HEK293 (cell line): Measurements from ENCODE around the gene KRT4.

ENCODE experiments used
- CTCF ChIA-PET: fragments of 350-600 bp; formaldehyde crosslinking; extraction: SDS; loops from one replicate; lab custom pipeline; 2021; ENCODE audit warnings: antibody characterized with exemption; lab: Yijun Ruan, JAX
- POLR2A ChIA-PET: fragments of 300-600 bp; formaldehyde crosslinking; extraction: SDS; loops from one replicate; lab custom pipeline; 2020; ENCODE audit warnings: antibody characterized with exemption, inconsistent platforms; lab: Yijun Ruan, JAX
- H3K27ac ChIP-seq: fragments of 200-500 bp; sonication (Bioruptor generic); 2 replicates; pipeline ENCODE4 v1.5.1; 2014; ENCODE audit warnings: low read depth, low read length, control low read depth, inconsistent platforms; ENCODE audit errors: extremely low read depth
- H3K36me3 ChIP-seq, 2 experiments: fragments of 200-500 bp in 1 of 2; sonication (Bioruptor generic) in 1 of 2; 1 replicate in 1 of 2; 2 replicates in 1 of 2; pipeline ENCODE4 v1.5.1; 2014 to 2017; ENCODE audit warnings: inconsistent platforms in 2 of 2, low read length in 2 of 2; ENCODE audit not compliant: control insufficient read depth in 2 of 2, insufficient read depth in 1 of 2
- H3K4me1 ChIP-seq: fragments of 200-500 bp; sonication (Bioruptor generic); 2 replicates; pipeline ENCODE4 v1.5.1; 2014; ENCODE audit warnings: mild to moderate bottlenecking, low read length, inconsistent platforms; ENCODE audit not compliant: control insufficient read depth, insufficient read depth
- H3K4me3 ChIP-seq: 2 replicates; pipeline ENCODE4 v1.5.1; 2011; ENCODE audit warnings: low read depth, mild to moderate bottlenecking, control low read depth, low read length, moderate library complexity
- H3K9me3 ChIP-seq: fragments of 200-500 bp; sonication (Bioruptor generic); 2 replicates; pipeline ENCODE4 v1.5.1; 2014; ENCODE audit warnings: low read depth, low read length, inconsistent platforms; ENCODE audit not compliant: control insufficient read depth, insufficient read depth
- FEZF1 ChIP-seq: fragments of 450-650 bp; formaldehyde crosslinking; IDR thresholded peaks from 2 replicates; pipeline ENCODE4 v1.5.1; 2016; ENCODE audit warnings: missing biosample characterization, missing genetic modification characterization
- GLI2 ChIP-seq: fragments of 450-650 bp; formaldehyde crosslinking; IDR thresholded peaks from 2 replicates; pipeline ENCODE4; 2017; ENCODE audit warnings: missing biosample characterization, missing genetic modification characterization, low read depth, borderline replicate concordance
- GLI4 ChIP-seq: fragments of 450-650 bp; formaldehyde crosslinking; IDR thresholded peaks from 2 replicates; pipeline ENCODE4 v1.5.1; 2016; ENCODE audit warnings: missing biosample characterization, missing genetic modification characterization
- KLF1 ChIP-seq: fragments of 450-650 bp; formaldehyde crosslinking; IDR thresholded peaks from 2 replicates; pipeline ENCODE4 v1.5.1; 2016; ENCODE audit warnings: missing biosample characterization, missing genetic modification characterization
- KLF10 ChIP-seq: fragments of 450-650 bp; IDR thresholded peaks from 2 replicates; pipeline ENCODE4 v1.5.1; 2018; ENCODE audit warnings: missing biosample characterization, mild to moderate bottlenecking, missing genetic modification characterization
- OSR2 ChIP-seq: fragments of 450-650 bp; formaldehyde crosslinking; IDR thresholded peaks from 2 replicates; pipeline ENCODE4 v1.5.1; 2016; ENCODE audit warnings: missing biosample characterization, missing genetic modification characterization
- OVOL3 ChIP-seq: fragments of 450-650 bp; formaldehyde crosslinking; IDR thresholded peaks from 2 replicates; pipeline ENCODE4 v1.5.1; 2016; ENCODE audit warnings: missing biosample characterization, missing genetic modification characterization
- TSHZ1 ChIP-seq: fragments of 450-650 bp; formaldehyde crosslinking; IDR thresholded peaks from 2 replicates; pipeline ENCODE4 v1.5.1; 2016; ENCODE audit warnings: missing biosample characterization, missing genetic modification characterization, borderline replicate concordance
- YY1 ChIP-seq: fragments of 450-650 bp; formaldehyde crosslinking; IDR thresholded peaks from 2 replicates; pipeline ENCODE4 v1.5.1; 2018; ENCODE audit warnings: missing biosample characterization, missing genetic modification characterization
- ZBTB7A ChIP-seq: fragments of 450-650 bp; formaldehyde crosslinking; IDR thresholded peaks from 2 replicates; pipeline ENCODE4 v1.5.1; 2016; ENCODE audit warnings: low read depth, missing biosample characterization, missing genetic modification characterization
- ZNF114 ChIP-seq: fragments of 450-650 bp; formaldehyde crosslinking; IDR thresholded peaks from 2 replicates; pipeline ENCODE4 v1.5.0; 2017; ENCODE audit warnings: missing biosample characterization, missing genetic modification characterization
- ZNF138 ChIP-seq: fragments of 450-650 bp; formaldehyde crosslinking; IDR thresholded peaks from 2 replicates; pipeline ENCODE4 v1.5.1; 2016; ENCODE audit warnings: missing biosample characterization, missing genetic modification characterization, borderline replicate concordance
- ZNF155 ChIP-seq: fragments of 450-650 bp; formaldehyde crosslinking; IDR thresholded peaks from 2 replicates; pipeline ENCODE4 v1.5.1; 2016; ENCODE audit warnings: missing biosample characterization, missing genetic modification characterization
- ZNF157 ChIP-seq: fragments of 450-650 bp; formaldehyde crosslinking; IDR thresholded peaks from 2 replicates; pipeline ENCODE4 v1.5.1; 2016; ENCODE audit warnings: missing biosample characterization, missing genetic modification characterization
- ZNF184 ChIP-seq: fragments of 450-650 bp; IDR thresholded peaks from 2 replicates; pipeline ENCODE4 v1.5.1; 2018; ENCODE audit warnings: missing biosample characterization, mild to moderate bottlenecking, missing genetic modification characterization
- ZNF302 ChIP-seq: fragments of 450-650 bp; formaldehyde crosslinking; IDR thresholded peaks from 2 replicates; pipeline ENCODE4 v1.5.1; 2016; ENCODE audit warnings: missing biosample characterization, missing genetic modification characterization, low read depth
- ZNF335 ChIP-seq: fragments of 450-650 bp; formaldehyde crosslinking; conservative IDR thresholded peaks from 2 replicates; pipeline ENCODE4 v1.5.1; 2016; ENCODE audit warnings: missing biosample characterization, missing genetic modification characterization
- ZNF391 ChIP-seq: fragments of 450-650 bp; formaldehyde crosslinking; IDR thresholded peaks from 2 replicates; pipeline ENCODE4 v1.5.1; 2016; ENCODE audit warnings: low read depth, missing biosample characterization, missing genetic modification characterization, borderline replicate concordance
- ZNF514 ChIP-seq: fragments of 450-650 bp; formaldehyde crosslinking; IDR thresholded peaks from 2 replicates; pipeline ENCODE4 v1.5.1; 2016; ENCODE audit warnings: missing biosample characterization, missing genetic modification characterization
- ZNF624 ChIP-seq: fragments of 450-650 bp; formaldehyde crosslinking; IDR thresholded peaks from 2 replicates; pipeline ENCODE4 v1.5.1; 2017; ENCODE audit warnings: missing biosample characterization, missing genetic modification characterization
- ZNF645 ChIP-seq: fragments of 450-650 bp; formaldehyde crosslinking; IDR thresholded peaks from 2 replicates; pipeline ENCODE4; 2016; ENCODE audit warnings: missing biosample characterization, missing genetic modification characterization
- ZNF664 ChIP-seq: fragments of 450-650 bp; formaldehyde crosslinking; IDR thresholded peaks from 2 replicates; pipeline ENCODE4 v1.5.1; 2016; ENCODE audit warnings: missing biosample characterization, missing genetic modification characterization
- ZNF704 ChIP-seq: fragments of 450-650 bp; formaldehyde crosslinking; IDR thresholded peaks from 2 replicates; pipeline ENCODE4 v1.5.1; 2016; ENCODE audit warnings: missing biosample characterization, missing genetic modification characterization
- ZNF837 ChIP-seq: fragments of 450-650 bp; formaldehyde crosslinking; IDR thresholded peaks from 2 replicates; pipeline ENCODE4 v1.5.1; 2016; ENCODE audit warnings: missing biosample characterization, missing genetic modification characterization
- TF ChIP-seq, protein P1 (sequence below): fragments of 450-650 bp; formaldehyde crosslinking; optimal IDR thresholded peaks from 2 replicates; pipeline ENCODE3; 2016; ENCODE audit warnings: missing biosample characterization, mild to moderate bottlenecking, missing genetic modification characterization
- TF ChIP-seq, protein P2 (sequence below): fragments of 450-650 bp; formaldehyde crosslinking; IDR thresholded peaks from 2 replicates; pipeline ENCODE4 v1.5.1; 2016; ENCODE audit warnings: missing biosample characterization, missing genetic modification characterization

The KRT4 gene

DNA sequence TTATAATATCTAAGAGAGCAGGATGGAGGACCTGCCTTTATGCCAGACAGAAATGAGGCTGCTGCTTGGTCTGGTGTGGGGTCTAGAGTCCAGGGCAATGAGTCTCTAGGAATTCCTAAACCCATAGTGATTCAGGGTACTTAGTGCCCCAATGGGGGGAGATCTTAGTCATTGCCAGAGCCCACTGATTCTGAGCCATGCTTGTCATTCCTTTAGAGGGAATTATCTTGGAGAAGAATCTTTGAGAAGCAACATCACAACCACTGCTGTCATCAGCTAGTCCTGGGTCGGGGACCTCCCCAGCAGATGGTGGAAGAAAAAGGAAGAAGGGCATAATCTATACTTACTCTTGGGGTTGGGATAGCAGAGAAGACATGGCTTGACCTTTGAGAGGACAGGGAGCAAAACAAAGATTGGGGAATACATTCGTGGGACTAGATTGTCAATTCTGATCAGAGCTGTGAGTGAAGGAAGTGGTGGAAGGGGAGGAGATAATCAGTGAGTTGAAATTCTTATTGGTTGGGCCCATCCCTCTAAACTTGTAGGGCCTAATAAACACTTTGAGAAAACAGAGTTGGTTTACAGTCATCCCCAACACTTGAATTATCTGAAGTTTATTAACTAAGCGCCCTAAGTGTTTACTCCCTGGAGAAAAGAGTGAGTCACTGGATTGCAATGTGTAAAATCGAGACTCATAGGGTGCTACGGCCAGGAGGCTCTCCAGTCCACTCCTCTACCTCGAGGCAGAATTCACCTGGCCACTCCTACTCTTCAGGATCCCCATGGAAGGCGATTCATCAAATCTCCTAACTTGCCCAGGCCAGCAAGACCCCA is 15.0 kb downstream of the KRT4 start:
- TF ChIP-seq ZNF391 (no peak), ZNF624 (tag by site-specific recombination) (no peak), KLF10 (tag by site-specific recombination) (no peak), OVOL3 (no peak), FEZF1 (no peak), TSHZ1 (tag by site-specific recombination) (no peak), ZNF837 (tag by site-specific recombination) (no peak), ZNF514 (tag by site-specific recombination) (no peak), YY1 (no peak), ZNF138 (no peak), ZNF704 (tag by site-specific recombination) (no peak), ZBTB7A (no peak), GLI4 (no peak), ZNF184 (tag by site-specific recombination) (no peak), ZNF664 (no peak), ZNF157 (tag by site-specific recombination) (no peak)
- TF ChIP-seq, protein P1, sequence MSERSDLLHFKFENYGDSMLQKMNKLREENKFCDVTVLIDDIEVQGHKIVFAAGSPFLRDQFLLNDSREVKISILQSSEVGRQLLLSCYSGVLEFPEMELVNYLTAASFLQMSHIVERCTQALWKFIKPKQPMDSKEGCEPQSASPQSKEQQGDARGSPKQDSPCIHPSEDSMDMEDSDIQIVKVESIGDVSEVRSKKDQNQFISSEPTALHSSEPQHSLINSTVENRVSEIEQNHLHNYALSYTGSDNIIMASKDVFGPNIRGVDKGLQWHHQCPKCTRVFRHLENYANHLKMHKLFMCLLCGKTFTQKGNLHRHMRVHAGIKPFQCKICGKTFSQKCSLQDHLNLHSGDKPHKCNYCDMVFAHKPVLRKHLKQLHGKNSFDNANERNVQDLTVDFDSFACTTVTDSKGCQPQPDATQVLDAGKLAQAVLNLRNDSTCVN (tag by site-specific recombination): no peak
- no peaks in the 10 kb centered on the region for H3K36me3 ChIP-seq
- CTCF ChIA-PET: interaction anchor here (1.6 kb wide), 1 partner anchor 67 kb away, joined by 4 read pairs; no protein-coding TSS in a partner anchor
- POLR2A ChIA-PET: no interaction called here
- no peaks in the 10 kb centered on the region; the same call in 1 of the 2 replicates for H3K4me1 ChIP-seq
- no peak overlapping the region for H3K4me3 ChIP-seq
- H3K9me3 ChIP-seq: no peaks in the 10 kb centered on the region
- H3K27ac ChIP-seq: no peak overlapping the region

DNA sequence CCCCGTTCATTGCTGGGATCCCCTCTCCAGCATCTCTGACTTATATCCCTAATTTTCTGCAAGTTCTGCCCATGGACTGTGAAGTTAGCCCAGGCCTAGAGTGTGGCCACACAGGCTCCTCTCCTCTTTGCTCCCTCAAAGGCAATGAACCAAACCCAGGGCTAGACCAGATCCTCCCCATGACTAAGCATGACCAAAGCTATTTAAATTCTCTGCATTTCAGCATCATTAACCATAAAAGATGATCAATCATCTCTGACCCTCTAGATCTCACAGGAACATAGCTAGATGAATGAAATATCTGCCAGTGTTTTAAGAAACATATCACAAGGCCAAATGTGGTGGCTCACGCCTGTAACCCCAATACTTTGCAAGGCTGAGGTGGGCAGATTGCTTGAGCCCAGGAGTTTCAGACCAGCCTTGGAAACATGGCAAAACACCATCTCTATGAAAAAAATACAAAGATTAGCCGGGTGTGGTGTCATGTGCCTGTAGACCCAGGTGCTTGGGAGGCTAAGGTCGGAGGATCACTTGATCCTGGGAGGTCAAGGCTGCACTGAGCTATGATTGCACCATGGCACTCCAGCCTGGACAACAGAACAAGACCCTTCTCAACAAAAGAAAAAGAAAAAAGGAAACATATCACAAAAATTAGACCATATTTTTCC is 15.8 kb downstream of the KRT4 start:
- POLR2A ChIA-PET: interaction anchor here (0.5 kb wide), 1 partner anchor 1032 kb away, joined by 3 read pairs; no protein-coding TSS in a partner anchor
- no peak overlapping the region for H3K4me3 ChIP-seq
- no peaks in the 10 kb centered on the region for H3K4me1 ChIP-seq
- H3K36me3 ChIP-seq: no peaks in the 10 kb centered on the region
- no peak overlapping the region for H3K27ac ChIP-seq
- CTCF ChIA-PET: interaction anchor here (1.6 kb wide), 1 partner anchor 67 kb away, joined by 4 read pairs; no protein-coding TSS in a partner anchor
- H3K9me3 ChIP-seq: no peaks in the 10 kb centered on the region
- no peak for TF ChIP-seq GLI2
- no peak for TF ChIP-seq ZNF302 (tag by site-specific recombination)
- no peak for TF ChIP-seq ZNF155 (tag by site-specific recombination)
- no peak for TF ChIP-seq OSR2 (tag by site-specific recombination)
- no peak for TF ChIP-seq ZNF114 (tag by site-specific recombination)
- no peak for TF ChIP-seq ZNF645 (tag by site-specific recombination)
- no peak for TF ChIP-seq ZNF138
- no peak for TF ChIP-seq KLF1 (tag by site-specific recombination)
- TF ChIP-seq, protein P2, sequence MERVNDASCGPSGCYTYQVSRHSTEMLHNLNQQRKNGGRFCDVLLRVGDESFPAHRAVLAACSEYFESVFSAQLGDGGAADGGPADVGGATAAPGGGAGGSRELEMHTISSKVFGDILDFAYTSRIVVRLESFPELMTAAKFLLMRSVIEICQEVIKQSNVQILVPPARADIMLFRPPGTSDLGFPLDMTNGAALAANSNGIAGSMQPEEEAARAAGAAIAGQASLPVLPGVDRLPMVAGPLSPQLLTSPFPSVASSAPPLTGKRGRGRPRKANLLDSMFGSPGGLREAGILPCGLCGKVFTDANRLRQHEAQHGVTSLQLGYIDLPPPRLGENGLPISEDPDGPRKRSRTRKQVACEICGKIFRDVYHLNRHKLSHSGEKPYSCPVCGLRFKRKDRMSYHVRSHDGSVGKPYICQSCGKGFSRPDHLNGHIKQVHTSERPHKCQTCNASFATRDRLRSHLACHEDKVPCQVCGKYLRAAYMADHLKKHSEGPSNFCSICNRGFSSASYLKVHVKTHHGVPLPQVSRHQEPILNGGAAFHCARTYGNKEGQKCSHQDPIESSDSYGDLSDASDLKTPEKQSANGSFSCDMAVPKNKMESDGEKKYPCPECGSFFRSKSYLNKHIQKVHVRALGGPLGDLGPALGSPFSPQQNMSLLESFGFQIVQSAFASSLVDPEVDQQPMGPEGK (tag by site-specific recombination): no peak
- no peak for TF ChIP-seq ZNF335 (tag by site-specific recombination)
